GM12872 (cell line): ENCODE data around the gene SOWAHA.

Experiments used
- TF ChIP-seq, protein P1 (sequence below): IDR thresholded peaks from 3 replicates; pipeline ENCODE4 v1.5.1; 2011; ENCODE audit warnings: low read depth, mild to moderate bottlenecking, low read length, moderate library complexity; ENCODE audit not compliant: insufficient read depth

The SOWAHA gene

DNA sequence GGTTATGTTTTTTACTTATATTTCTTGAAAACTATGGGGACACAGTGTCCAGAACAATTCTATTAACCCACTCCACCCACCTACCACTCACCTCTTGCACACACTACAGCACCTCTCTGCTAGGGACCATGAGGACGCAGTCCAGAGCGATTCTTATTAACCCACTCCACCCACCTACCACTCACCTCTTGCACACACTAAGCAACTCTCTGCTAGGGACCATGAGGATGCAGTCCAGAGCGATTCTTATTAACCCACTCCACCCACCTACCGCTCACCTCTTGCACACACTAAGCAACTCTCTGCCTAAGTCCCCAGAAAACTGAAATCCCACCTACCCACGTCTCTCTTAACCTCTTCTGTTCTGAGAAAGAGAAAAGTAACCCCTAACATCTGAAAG lies 19.5 kb downstream of the SOWAHA start:
- TF ChIP-seq, protein P1, sequence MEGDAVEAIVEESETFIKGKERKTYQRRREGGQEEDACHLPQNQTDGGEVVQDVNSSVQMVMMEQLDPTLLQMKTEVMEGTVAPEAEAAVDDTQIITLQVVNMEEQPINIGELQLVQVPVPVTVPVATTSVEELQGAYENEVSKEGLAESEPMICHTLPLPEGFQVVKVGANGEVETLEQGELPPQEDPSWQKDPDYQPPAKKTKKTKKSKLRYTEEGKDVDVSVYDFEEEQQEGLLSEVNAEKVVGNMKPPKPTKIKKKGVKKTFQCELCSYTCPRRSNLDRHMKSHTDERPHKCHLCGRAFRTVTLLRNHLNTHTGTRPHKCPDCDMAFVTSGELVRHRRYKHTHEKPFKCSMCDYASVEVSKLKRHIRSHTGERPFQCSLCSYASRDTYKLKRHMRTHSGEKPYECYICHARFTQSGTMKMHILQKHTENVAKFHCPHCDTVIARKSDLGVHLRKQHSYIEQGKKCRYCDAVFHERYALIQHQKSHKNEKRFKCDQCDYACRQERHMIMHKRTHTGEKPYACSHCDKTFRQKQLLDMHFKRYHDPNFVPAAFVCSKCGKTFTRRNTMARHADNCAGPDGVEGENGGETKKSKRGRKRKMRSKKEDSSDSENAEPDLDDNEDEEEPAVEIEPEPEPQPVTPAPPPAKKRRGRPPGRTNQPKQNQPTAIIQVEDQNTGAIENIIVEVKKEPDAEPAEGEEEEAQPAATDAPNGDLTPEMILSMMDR, result no peak

DNA sequence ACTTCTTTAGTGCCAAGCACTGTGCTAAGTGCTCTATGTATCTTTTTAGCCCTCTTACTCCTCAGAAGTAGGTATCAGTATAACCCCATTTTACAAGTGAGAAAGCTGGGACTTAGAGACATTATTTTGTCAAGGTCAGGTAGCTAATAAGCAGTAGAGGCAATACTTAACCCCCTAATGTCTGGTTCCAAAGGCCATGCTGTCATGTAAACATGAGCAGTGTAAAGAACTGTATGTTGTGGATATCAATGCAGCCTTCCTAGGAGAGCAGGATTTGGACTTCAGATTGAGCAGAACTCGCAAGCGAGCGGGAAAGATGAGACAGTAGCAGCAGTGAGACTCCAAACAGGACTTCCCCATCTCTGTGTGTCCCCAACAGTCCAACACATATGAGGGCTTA lies 21.0 kb downstream of the SOWAHA start:
- TF ChIP-seq, protein P1, result no peak

DNA sequence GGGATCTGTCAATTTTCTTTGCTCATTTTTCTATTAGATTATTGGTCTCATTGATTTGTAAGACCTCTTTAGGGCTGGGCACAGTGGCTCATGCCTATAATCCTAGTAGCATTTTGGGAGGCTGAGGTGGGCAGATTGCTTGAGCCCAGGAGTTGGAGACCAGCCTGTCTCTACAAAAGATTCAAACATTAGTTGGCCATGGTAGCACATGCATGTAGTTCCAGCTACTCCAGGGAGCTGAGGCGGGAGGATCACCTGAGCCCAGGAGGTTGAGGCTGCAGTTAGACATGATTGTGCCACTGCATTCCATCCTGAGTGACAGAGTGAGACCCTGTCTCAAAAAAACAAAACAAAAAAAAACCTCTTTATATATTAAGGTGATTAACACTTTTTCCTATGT lies 23.8 kb downstream of the SOWAHA start:
- TF ChIP-seq, protein P1, result no peak

DNA sequence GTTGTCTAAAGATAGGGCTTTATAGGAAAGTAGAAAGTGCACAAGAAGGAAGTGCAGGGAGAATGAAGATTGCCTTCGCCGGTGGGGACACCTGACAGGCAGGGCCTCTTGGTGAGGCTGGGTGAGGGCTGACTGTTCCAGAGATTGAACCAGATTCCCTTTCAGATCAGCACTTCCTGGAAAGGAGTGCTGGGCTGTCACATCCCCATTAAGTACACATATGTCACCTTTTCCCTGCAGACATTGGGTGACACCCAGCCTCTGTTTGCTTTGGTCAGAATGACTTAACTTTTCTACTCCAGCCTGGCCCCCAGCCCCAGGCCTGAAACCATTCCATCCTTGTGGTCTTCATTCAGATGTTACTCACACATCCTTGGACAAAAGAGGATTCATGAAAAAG lies 24.8 kb downstream of the SOWAHA start:
- TF ChIP-seq, protein P1, result no peak

DNA sequence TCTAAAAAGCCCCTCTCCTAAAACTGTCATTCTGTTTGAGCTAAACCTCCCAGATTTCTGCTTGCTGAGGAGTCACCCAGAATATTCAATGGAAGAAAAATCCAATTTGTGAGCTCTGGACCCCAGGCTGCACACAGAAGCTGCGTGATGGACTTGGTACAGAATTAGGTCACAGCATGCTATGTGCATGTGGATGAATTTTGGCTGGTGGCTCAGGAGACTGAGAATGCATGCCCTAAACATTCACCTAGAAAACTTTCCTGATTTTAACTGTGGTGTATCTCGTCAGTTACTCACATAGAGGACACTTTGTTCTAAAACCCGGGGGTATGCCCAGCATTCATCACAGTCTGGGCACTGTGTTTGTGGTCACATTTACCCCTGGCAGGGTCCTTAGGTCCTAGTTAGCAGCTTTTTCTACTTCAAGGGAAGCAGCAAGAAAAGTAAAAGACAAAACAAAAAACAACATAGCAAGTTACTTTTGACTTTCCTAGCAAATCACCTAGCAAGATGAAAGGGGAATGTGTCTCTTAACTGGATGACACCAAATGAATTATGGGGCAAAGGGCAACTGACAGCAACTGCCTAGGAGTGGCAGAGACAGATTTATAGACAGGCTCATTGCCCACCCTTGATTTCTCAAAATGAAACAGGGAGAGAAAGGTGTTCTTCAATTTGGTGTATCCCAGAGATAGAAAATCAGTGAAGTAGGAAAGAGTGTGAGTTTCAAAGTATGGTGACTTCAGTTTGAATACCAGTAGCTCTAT lies 25.6 kb downstream of the SOWAHA start:
- TF ChIP-seq, protein P1, result no peak

DNA sequence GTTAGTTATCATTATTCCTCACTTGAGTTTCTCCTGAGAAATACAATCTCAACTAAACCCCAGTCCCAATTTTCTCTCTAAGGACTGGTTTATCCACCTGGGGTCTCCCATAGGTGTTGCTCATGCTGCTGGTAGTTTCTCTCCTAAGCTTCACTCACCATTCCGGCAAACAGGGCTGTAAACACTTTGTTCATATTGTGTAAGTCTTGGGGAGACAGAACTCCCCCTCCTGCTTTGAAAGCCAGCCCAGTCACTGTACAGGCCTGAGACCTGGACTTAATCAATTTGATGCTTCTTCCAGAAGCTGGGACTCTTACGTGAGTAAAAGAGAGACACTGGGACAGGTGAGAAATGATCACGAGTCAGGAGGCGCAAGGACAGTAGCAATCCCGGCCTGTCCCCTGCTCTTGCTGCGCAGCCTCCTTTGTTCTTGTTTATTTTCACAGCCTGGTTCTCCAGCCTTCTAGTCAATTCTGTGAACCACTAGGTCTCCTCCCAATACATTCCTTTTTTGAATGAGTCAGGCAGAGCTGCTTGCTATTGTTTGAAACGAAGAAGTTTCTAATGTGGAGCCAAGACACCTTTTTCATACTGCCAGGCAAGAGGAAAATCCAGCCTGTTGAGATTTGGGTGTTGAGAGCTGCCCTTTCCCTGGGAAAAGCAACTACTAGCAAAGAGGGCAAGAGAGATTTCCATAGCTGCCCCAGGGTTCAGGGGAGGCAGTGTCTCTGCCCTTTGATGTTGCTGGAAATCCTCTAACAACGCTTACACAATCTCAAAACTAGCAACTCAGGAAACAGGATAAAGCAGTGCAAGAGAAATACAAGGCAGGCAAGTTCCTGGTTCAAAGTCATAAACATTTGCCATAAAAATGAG lies 26.6 kb downstream of the SOWAHA start:
- TF ChIP-seq, protein P1, result no peak

DNA sequence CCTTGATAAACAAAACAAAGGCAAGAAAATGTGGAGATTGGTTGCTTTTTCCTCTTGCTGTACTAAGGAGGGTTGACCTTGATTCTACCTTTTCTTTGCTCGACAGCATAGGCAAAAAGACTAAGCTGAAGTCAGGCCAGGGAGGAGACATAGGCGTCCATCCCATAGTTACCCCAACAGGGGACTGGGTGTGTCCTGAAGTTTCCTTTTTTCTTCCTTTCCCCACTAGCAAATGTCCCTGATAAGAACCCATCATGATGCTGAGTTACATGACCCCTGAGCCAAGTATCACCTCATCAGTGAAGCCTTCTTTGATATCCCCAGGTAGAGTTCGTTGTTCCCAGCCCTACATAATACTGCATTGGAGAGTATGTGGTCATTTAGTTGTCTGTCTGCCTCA lies 27.2 kb downstream of the SOWAHA start:
- TF ChIP-seq, protein P1, result no peak
